Mucosa of rectum (tissue), 2 donors: ENCODE measurements around the gene SMIM38.

ENCODE experiments used
- H3K27ac ChIP-seq, 2 donors: one replicate each; pipeline ENCODE4 v1.7.0; 2013; ENCODE audit warnings: inconsistent platforms in 2 of 2, low read depth in 2 of 2, low read length in 2 of 2
- H3K27me3 ChIP-seq, 2 donors: one replicate each; pipeline ENCODE4 v1.7.0; 2013; ENCODE audit warnings: low read length in 2 of 2; ENCODE audit not compliant: control insufficient read depth in 2 of 2, insufficient read depth in 2 of 2
- H3K36me3 ChIP-seq, 2 donors: one replicate each; pipeline ENCODE4 v1.7.0; 2013; ENCODE audit warnings: low read length in 2 of 2; ENCODE audit not compliant: control insufficient read depth in 2 of 2, insufficient read depth in 2 of 2
- H3K4me1 ChIP-seq, 2 donors: one replicate each; pipeline ENCODE4 v1.7.0; 2013; ENCODE audit warnings: low read length in 2 of 2, mild to moderate bottlenecking in 1 of 2; ENCODE audit not compliant: control insufficient read depth in 2 of 2, insufficient read depth in 2 of 2
- H3K4me3 ChIP-seq, 2 donors: one replicate each; pipeline ENCODE4 v1.7.0; 2013; ENCODE audit warnings: low read length in 2 of 2
- H3K9ac ChIP-seq, 2 donors: one replicate each; pipeline ENCODE4 v1.7.0; 2013; ENCODE audit warnings: low read length in 2 of 2, low read depth in 1 of 2, mild to moderate bottlenecking in 1 of 2
- H3K9me3 ChIP-seq, 2 donors: one replicate each; pipeline ENCODE4 v1.7.0; 2013; ENCODE audit warnings: low read length in 2 of 2; ENCODE audit not compliant: control insufficient read depth in 2 of 2
- donor health status: healthy.
- donor health status: Normal muscosa, but diverticular disease.

SMIM38 gene

DNA sequence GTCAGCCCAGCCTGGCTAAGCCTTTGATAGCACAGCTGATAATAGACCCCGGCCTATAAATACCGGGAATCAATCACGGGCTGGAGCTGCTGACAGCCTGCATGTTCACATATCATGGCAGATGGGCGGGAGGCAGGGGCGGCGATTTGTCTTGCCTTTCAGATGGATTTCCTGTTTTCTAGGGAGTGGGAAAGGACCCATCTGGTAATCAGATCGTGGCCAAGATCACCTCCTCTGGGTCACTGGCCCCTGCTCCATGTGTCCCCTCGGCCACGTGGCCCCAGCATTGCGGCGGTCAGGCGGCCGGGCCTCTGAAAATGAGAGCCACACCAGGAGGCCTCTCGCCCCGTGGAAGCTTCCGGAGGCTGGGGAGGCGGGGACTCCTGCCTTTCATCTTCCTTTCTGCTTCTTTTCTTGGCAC is 36.6 kb downstream of the SMIM38 start:
- Histone ChIP-seq H3K27me3 (no peaks in the 10 kb centered on the region), H3K36me3 (no peaks in the 10 kb centered on the region), H3K27ac (no peak overlapping the region), H3K9me3 (peaks cover 0 to 2% of the 10 kb centered on the region in 2 donors), H3K4me3 (no peak overlapping the region), H3K4me1 (no peaks in the 10 kb centered on the region), H3K9ac (no peak overlapping the region)

- Histone ChIP-seq H3K4me3 (no peak overlapping the region), H3K9me3 (no peaks in the 10 kb centered on the region), H3K4me1 (no peaks in the 10 kb centered on the region), H3K36me3 (no peaks in the 10 kb centered on the region), H3K27me3 (peaks cover 0 to 2% of the 10 kb centered on the region in 2 donors), H3K9ac (no peak overlapping the region), H3K27ac (no peak overlapping the region)
These were observed 37.4 kb downstream of the SMIM38 start for GRCh38 chr11:69193151-69193550.

DNA sequence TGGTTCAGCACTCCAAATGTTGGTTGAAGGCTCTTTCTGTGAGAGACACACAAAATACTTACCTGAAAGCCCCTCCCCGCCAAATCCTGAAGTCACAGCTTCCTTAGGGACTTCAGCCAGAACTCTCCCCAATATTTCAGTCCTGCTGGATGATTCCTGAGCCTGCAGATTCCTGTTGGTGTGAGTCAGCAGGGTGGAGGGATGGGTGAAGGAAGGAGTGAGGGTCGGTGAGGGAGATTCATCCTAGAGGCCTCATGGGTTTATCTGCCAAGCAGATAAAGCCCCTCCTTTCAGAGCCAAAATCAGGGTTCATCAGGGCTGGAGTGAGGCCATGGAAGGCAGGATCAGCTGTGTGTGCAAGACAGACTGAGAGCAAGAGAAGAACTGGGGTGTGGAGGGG is 37.9 kb downstream of the SMIM38 start:
- H3K4me1 ChIP-seq = no peaks in the 10 kb centered on the region
- no peak overlapping the region for H3K9ac ChIP-seq
- H3K27me3 ChIP-seq = peaks cover 0 to 2% of the 10 kb centered on the region in 2 donors
- no peak overlapping the region for H3K4me3 ChIP-seq
- no peaks in the 10 kb centered on the region for H3K9me3 ChIP-seq
- no peak overlapping the region for H3K27ac ChIP-seq
- no peaks in the 10 kb centered on the region for H3K36me3 ChIP-seq

GRCh38 chr11:69194396-69194795 is 38.7 kb downstream of the SMIM38 start:
- H3K36me3 ChIP-seq = no peaks in the 10 kb centered on the region
- no peaks in the 10 kb centered on the region for H3K4me1 ChIP-seq
- no peak overlapping the region for H3K4me3 ChIP-seq
- no peak overlapping the region for H3K9ac ChIP-seq
- no peaks in the 10 kb centered on the region for H3K9me3 ChIP-seq
- no peak overlapping the region for H3K27ac ChIP-seq
- H3K27me3 ChIP-seq = peaks cover 0 to 2% of the 10 kb centered on the region in 2 donors

GRCh38 chr11:69194956-69195355 is 39.2 kb downstream of the SMIM38 start:
- Histone ChIP-seq H3K9ac (no peak overlapping the region), H3K36me3 (no peaks in the 10 kb centered on the region), H3K4me1 (no peaks in the 10 kb centered on the region), H3K27ac (no peak overlapping the region), H3K4me3 (no peak overlapping the region), H3K9me3 (no peaks in the 10 kb centered on the region), H3K27me3 (peaks cover 0 to 2% of the 10 kb centered on the region in 2 donors)

GRCh38 chr11:69195824-69196782 is 40.4 kb downstream of the SMIM38 start:
- no peaks in the 10 kb centered on the region for H3K36me3 ChIP-seq
- H3K9me3 ChIP-seq = no peaks in the 10 kb centered on the region

DNA sequence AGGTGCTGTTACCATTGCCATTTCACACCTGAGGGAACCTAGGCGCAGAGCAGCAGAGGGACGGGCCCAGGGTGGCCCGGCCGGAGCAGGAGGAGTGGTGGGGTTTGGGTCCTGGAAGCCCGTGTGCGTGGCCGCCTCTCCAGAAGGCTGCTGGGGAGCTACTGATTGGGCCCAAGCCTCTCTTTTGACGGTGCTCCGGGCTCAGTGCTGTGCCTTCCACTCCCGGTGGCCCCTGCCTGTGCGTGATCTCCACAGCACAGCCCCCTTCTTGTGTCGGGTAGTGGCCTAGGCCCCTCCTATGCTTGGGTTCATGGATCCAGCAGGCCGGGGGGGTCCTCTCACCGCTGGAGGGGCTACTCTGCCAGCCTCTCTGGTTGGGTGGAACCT is 41.0 kb downstream of the SMIM38 start:
- H3K27me3 ChIP-seq = peaks cover 0 to 2% of the 10 kb centered on the region in 2 donors
- no peaks in the 10 kb centered on the region for H3K36me3 ChIP-seq
- no peaks in the 10 kb centered on the region for H3K4me1 ChIP-seq
- H3K27ac ChIP-seq = no peak overlapping the region
- no peaks in the 10 kb centered on the region for H3K9me3 ChIP-seq
- no peak overlapping the region for H3K4me3 ChIP-seq
- H3K9ac ChIP-seq = no peak overlapping the region

More at GRCh38 chr11:69195824-69196782, 40.4 kb downstream of the SMIM38 start:
- no peak overlapping the region for H3K27ac ChIP-seq
- no peak overlapping the region for H3K9ac ChIP-seq
- H3K4me1 ChIP-seq = no peaks in the 10 kb centered on the region
- peaks cover 0 to 2% of the 10 kb centered on the region in 2 donors for H3K27me3 ChIP-seq
- H3K4me3 ChIP-seq = no peak overlapping the region

DNA sequence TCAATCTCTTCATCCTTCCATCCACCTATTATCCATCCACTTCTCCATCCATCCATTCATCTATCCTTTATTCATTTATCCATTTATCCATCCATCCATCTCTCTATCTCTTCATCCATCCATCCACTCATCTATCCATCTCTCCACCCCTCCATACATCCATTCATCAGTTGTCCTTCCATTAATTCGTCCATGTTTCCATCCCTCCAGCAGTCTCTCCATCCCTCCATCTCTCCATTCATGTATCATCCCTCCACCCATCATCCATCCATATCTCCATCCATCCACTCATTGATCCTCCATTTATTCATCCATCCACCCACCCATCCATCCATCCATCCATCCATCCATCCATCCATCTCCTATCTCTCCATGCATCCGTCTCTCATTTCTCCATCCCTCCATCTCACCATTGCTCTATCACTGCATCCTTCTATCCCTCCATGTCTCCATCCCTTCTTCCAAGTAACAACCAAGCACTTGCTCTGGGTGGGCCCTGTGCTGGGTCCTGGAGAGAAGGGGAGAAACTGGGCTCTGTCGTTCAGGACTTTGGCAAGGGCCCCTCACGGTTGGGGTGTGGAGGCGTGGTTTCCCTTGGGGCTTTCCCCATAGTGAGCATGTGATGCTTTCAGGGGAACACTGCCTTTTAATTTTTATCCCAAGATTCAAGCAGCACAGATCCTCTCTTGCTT is 43.3 kb downstream of the SMIM38 start:
- Histone ChIP-seq H3K36me3 (no peaks in the 10 kb centered on the region), H3K27me3 (peaks cover 0 to 2% of the 10 kb centered on the region in 2 donors), H3K27ac (no peak overlapping the region), H3K4me1 (no peaks in the 10 kb centered on the region), H3K4me3 (no peak overlapping the region), H3K9ac (no peak overlapping the region), H3K9me3 (no peaks in the 10 kb centered on the region)

DNA sequence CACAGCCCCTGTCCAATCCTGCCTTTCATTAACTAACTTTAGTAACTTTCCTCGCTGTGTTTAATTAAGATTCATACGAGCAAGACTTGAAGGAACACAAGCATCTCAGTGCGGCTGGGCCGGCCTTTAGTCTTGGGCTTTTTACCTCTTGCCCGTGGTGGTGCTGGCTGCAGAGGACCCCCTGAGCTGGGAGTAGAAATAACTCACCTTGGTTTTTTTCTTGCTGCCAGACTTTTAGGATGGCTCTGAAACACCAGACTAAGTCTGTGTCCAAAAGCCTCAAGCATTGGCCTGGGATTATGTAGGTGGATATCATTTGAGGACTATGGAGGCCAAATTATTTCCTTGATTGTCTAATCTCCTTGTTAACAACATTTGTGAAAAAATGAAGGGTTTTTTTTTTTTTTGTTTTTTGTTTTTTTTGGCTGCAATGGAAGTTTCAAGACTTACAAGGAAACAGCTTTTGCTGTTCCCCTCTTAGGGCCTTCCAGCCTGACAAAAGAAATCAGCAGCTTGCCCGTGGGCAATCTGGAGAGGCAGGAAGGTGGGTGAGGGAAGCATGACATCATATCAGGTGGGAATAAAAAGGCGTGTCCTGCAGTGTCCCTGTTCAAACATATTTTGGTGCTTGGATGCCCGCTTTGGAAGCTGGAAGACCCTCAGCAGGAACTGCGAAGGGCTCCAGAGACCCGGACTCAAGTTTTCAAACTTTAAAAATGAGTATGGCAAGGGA is 44.0 kb downstream of the SMIM38 start:
- no peaks in the 10 kb centered on the region for H3K4me1 ChIP-seq
- H3K27ac ChIP-seq = no peak overlapping the region
- peaks cover 0 to 2% of the 10 kb centered on the region in 2 donors for H3K27me3 ChIP-seq
- no peaks in the 10 kb centered on the region for H3K36me3 ChIP-seq
- H3K4me3 ChIP-seq = no peak overlapping the region
- H3K9ac ChIP-seq = no peak overlapping the region
- H3K9me3 ChIP-seq = no peaks in the 10 kb centered on the region
